T-helper 1 cell treated with Interleukin-12 subunit alpha and Interleukin-12 subunit beta and Interleukin-4 antibody, amounts not matched to agents 30 μg/mL and 1 μg/mL, for 36 hours (primary cell): ENCODE measurements around the gene TMEM38A.
"Not testable (repeated sequence)": the region's sequence is repeated elsewhere in the genome, so short reads cannot be mapped to it uniquely, and the experiment has no call there.

Experiments
- H3K27ac Mint-ChIP-seq: one replicate; pipeline ENCODE4 v1.8.0; 2021; ENCODE audit warnings: mild to moderate bottlenecking, mixed read lengths
- H3K27me3 Mint-ChIP-seq: one replicate; pipeline ENCODE4 v1.8.0; 2021; ENCODE audit warnings: low read depth, mixed read lengths
- H3K36me3 Mint-ChIP-seq: one replicate; pipeline ENCODE4 v1.8.0; 2021; ENCODE audit warnings: low read depth, mixed read lengths
- H3K4me1 Mint-ChIP-seq: one replicate; pipeline ENCODE4 v1.8.0; 2021; ENCODE audit warnings: low read depth, mixed read lengths
- H3K4me3 Mint-ChIP-seq: one replicate; pipeline ENCODE4 v1.8.0; 2021; ENCODE audit warnings: mild to moderate bottlenecking, moderate library complexity, mixed read lengths
- H3K9me3 Mint-ChIP-seq: one replicate; pipeline ENCODE4 v1.8.0; 2021; ENCODE audit warnings: mixed read lengths

Gene TMEM38A

GRCh38 chr19:16627193-16627927 lies 33.6 kb upstream of the TMEM38A start:
- H3K27ac Mint-ChIP-seq: peak overlapping the region; percentile 90
- peak overlapping the region; percentile 91 for H3K4me3 Mint-ChIP-seq
- no peaks in the 10 kb centered on the region for H3K27me3 Mint-ChIP-seq
- H3K36me3 Mint-ChIP-seq: peaks cover 29% of the 10 kb centered on the region
- peaks cover 44% of the 10 kb centered on the region for H3K4me1 Mint-ChIP-seq
- no peaks in the 10 kb centered on the region for H3K9me3 Mint-ChIP-seq

- no peaks in the 10 kb centered on the region for H3K27me3 Mint-ChIP-seq
- H3K36me3 Mint-ChIP-seq: peaks cover 30% of the 10 kb centered on the region
- H3K4me3 Mint-ChIP-seq: peak overlapping the region; percentile 91
- no peak overlapping the region for H3K27ac Mint-ChIP-seq
- H3K9me3 Mint-ChIP-seq: no peaks in the 10 kb centered on the region
- H3K4me1 Mint-ChIP-seq: peaks cover 48% of the 10 kb centered on the region
These were observed 33.1 kb upstream of the TMEM38A start for GRCh38 chr19:16627928-16628182.

DNA sequence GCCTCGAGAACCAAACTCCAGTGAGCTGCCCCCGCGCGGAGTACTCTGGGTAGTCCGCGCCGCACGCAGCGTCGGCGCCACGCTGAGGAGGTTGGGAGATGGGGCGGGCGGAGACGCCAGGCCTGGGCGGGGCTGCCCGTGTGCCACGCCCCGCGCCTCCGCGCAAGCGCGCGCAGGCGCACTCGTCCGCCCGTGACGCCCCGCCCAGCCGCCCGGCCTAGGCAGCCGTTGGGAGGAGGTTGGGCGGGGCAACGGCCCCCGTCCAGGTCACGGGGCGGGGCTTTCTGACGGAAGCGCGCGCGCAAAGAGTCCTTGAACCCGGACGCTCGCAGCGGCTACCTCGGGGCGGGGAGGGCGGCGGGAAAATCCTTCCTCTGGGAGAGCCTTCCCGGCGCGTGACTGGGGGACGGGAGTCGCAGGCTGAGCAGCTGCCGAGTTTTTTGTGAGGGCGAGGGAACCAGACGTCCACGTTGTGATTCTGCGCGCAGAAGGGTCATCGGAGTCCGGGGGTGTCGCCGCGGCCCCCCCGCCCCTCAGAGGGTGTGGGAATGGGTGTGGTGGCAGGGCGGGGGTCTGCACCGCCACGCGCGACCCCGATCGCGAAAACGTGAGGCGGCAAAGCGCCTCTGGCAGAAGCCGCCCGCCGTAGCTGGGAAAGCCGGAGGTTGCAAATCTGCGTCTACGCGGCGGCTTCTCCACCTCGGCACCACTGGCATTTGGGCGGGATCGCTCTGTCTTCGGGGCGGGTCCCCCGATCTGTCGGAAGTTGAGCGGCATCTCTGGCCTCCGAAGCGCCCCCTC lies 32.6 kb upstream of the TMEM38A start, which contains the start of gene MED26:
Gene MED26, minus strand, starts transcription at position 22 of the 801 bp plus-strand sequence. CDS start 261 bp downstream, outside the sequence.
- Mint-ChIP-seq H3K4me3 (peak within 1 kb of the TSS; percentile 97), H3K36me3 (peaks cover 29% of the 10 kb centered on the region), H3K27me3 (no peaks in the 10 kb centered on the region), H3K27ac (peak within 1 kb of the TSS; percentile 99), H3K4me1 (peaks cover 46% of the 10 kb centered on the region), H3K9me3 (no peaks in the 10 kb centered on the region)

GRCh38 chr19:16628984-16629691 lies 31.8 kb upstream of the TMEM38A start:
- H3K36me3 Mint-ChIP-seq: peaks cover 26% of the 10 kb centered on the region
- H3K4me3 Mint-ChIP-seq: peak overlapping the region; percentile 97
- H3K4me1 Mint-ChIP-seq: peaks cover 42% of the 10 kb centered on the region
- no peaks in the 10 kb centered on the region for H3K9me3 Mint-ChIP-seq
- peak overlapping the region; percentile 99 for H3K27ac Mint-ChIP-seq
- no peaks in the 10 kb centered on the region for H3K27me3 Mint-ChIP-seq

DNA sequence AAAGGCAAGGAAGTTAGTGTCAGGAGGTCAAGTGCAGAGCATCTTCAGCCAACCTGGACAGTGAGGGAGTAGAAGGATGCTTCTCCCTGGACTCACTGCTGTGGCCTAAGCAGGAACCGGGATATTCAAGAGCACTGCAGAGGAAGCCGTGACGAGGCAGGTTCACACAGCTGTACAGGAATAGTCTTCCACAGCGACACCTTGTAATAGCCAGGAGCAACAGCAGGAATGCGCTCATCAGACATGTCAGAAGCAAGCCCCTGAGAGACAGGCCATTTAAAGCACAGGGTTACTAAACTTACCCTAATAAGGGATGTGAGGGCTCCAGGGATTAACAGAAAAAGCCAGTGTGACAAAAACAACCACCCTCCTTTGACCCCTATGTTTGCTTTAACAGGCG lies 29.5 kb upstream of the TMEM38A start:
- H3K27ac Mint-ChIP-seq: no peak overlapping the region
- H3K36me3 Mint-ChIP-seq: peaks cover 21% of the 10 kb centered on the region
- H3K4me1 Mint-ChIP-seq: peaks cover 25% of the 10 kb centered on the region

GRCh38 chr19:16637535-16637934 lies 23.4 kb upstream of the TMEM38A start:
- H3K27ac Mint-ChIP-seq: peak overlapping the region; percentile 36

More for the DNA sequence above, 29.5 kb upstream of the TMEM38A start:
- no peak overlapping the region for H3K4me3 Mint-ChIP-seq
- no peaks in the 10 kb centered on the region for H3K27me3 Mint-ChIP-seq
- H3K9me3 Mint-ChIP-seq: no peaks in the 10 kb centered on the region

GRCh38 chr19:16638666-16639065 lies 22.3 kb upstream of the TMEM38A start:
- no peaks in the 10 kb centered on the region for H3K9me3 Mint-ChIP-seq
- no peak overlapping the region for H3K27ac Mint-ChIP-seq
- no peaks in the 10 kb centered on the region for H3K27me3 Mint-ChIP-seq
- H3K4me3 Mint-ChIP-seq: no peak overlapping the region
- H3K36me3 Mint-ChIP-seq: peaks cover 20% of the 10 kb centered on the region
- H3K4me1 Mint-ChIP-seq: peaks cover 14% of the 10 kb centered on the region

More at GRCh38 chr19:16637535-16637934, 23.4 kb upstream of the TMEM38A start:
- no peak overlapping the region for H3K4me3 Mint-ChIP-seq
- H3K36me3 Mint-ChIP-seq: peaks cover 15% of the 10 kb centered on the region
- no peaks in the 10 kb centered on the region for H3K9me3 Mint-ChIP-seq
- peaks cover 14% of the 10 kb centered on the region for H3K4me1 Mint-ChIP-seq
- no peaks in the 10 kb centered on the region for H3K27me3 Mint-ChIP-seq

DNA sequence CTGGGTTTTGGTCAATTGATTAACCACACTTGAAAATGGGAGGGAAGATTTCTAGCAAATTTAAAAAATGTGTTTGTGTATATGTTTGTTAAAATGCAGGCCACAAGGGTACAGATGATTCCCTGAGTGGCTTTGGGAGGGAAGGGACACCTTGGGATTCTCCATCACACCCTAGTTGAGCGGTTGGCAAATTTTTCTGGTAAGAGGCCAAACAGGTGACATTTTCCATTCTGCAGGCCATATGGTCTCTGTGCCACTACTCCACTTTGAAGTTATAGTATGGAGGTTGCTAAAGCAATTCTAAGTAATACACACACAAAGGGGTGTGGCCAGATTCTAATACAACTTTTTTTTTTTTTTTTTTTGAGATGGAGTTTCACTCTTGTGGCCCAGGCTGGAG lies 20.0 kb upstream of the TMEM38A start:
- peaks cover 13% of the 10 kb centered on the region for H3K4me1 Mint-ChIP-seq
- no peak overlapping the region for H3K27ac Mint-ChIP-seq
- no peaks in the 10 kb centered on the region for H3K9me3 Mint-ChIP-seq
- H3K36me3 Mint-ChIP-seq: peaks cover 21% of the 10 kb centered on the region
- no peaks in the 10 kb centered on the region for H3K27me3 Mint-ChIP-seq
- no peak overlapping the region for H3K4me3 Mint-ChIP-seq

DNA sequence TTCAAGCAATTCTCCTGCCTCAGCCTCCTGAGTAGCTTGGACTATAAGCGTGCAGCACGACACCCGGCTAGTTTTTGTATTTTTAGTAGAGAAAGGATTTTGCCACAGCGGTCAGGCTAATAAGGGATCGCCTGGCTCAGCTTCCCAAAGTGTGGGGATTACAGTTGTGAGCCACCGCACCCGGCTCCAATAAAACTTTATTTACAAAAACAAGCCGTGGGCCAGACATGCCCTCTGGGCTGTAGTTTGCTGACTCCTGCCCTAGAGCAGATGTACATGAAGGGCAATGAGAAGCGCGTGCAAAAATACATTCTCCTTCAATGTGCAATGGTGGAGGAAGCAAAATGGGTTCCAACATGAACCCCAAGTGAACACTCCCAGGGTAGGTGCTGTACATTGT lies 19.2 kb upstream of the TMEM38A start:
- H3K4me1 Mint-ChIP-seq: peaks cover 12% of the 10 kb centered on the region

DNA sequence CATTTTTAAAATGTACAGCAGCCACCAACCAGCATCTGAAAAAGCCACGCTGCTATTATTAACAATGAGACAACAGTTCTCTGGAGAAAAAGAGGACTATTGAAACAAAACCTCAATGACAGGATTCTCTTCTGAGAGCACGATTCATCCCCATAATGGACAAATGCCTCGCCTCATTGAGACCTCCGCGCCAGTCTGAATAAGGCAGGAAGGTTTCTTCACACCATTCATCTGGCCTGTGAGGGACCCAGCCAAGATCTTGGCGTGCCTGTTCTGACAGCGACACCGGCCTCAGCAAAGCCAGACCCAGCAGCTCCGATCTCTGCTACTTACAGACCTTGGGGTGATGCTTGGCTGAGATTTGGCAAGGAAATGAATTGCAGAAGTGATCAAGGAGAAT lies 15.8 kb upstream of the TMEM38A start:
- no peaks in the 10 kb centered on the region for H3K9me3 Mint-ChIP-seq
- H3K27ac Mint-ChIP-seq: no peak overlapping the region
- H3K4me3 Mint-ChIP-seq: no peak overlapping the region
- peaks cover 32% of the 10 kb centered on the region for H3K36me3 Mint-ChIP-seq
- no peaks in the 10 kb centered on the region for H3K27me3 Mint-ChIP-seq
- H3K4me1 Mint-ChIP-seq: peaks cover 7% of the 10 kb centered on the region

More for the DNA sequence above, 19.2 kb upstream of the TMEM38A start:
- Mint-ChIP-seq H3K27ac (no peak overlapping the region), H3K27me3 (no peaks in the 10 kb centered on the region), H3K36me3 (peaks cover 21% of the 10 kb centered on the region), H3K4me3 (no peak overlapping the region), H3K9me3 (no peaks in the 10 kb centered on the region)

DNA sequence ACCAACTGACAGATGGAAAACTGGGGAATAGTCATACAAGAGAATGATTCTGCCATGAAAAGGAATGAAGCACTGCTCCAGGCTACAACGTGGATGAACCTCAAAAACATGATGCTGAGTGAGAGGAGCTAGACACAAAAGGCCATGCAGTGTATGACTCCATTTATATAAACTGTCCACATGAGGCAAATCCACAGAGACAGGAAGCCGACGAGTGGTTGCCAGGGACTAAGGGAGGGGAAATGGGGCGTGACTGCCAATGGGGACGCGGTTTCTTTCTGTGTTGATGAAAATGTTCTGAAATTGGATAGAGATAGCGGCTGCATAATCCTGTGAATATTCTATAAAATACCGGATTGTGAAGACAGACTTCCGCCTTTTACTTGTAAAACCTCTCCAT lies 11.2 kb upstream of the TMEM38A start:
- peaks cover 50% of the 10 kb centered on the region for H3K36me3 Mint-ChIP-seq
- H3K27me3 Mint-ChIP-seq: no peaks in the 10 kb centered on the region
- H3K4me3 Mint-ChIP-seq: no peak overlapping the region
- H3K9me3 Mint-ChIP-seq: no peaks in the 10 kb centered on the region
- H3K4me1 Mint-ChIP-seq: peaks cover 11% of the 10 kb centered on the region
- H3K27ac Mint-ChIP-seq: no peak overlapping the region

- Mint-ChIP-seq H3K4me3 (no peak overlapping the region), H3K27me3 (no peaks in the 10 kb centered on the region), H3K36me3 (peaks cover 47% of the 10 kb centered on the region), H3K9me3 (no peaks in the 10 kb centered on the region), H3K4me1 (peaks cover 11% of the 10 kb centered on the region), H3K27ac (no peak overlapping the region)
These were observed 10.1 kb upstream of the TMEM38A start for GRCh38 chr19:16650821-16651220.

DNA sequence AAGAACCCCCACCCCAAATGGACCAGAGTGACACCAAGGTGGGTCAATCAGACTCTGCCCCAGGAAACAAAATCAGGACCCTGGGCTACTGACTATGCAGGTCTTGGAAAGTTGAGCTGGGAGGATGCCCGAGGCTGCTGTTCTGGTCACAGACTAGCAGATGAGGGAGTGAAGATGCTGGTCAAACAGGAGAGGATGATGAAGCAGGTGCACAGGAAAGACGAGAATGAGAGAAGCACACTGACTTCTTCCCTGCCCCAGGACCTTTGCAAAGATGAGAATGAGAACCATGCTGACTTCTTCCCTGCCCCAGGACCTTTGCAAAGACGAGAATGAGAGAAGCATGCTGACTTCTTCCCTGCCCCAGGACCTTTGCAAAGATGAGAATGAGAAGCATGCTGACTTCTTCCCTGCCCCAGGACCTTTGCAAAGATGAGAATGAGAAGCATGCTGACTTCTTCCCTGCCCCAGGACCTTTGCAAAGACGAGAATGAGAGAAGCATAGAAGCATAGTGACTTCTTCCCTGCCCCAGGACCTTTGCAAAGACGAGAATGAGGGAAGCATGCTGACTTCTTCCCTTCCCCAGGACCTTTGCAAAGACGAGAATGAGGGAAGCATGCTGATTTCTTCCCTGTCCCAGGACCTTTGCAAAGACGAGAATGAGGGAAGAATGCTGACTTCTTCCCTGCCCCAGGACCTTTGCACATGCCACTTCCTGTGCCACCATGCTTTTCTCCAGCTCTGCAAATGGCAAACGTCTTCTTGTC lies 9.3 kb upstream of the TMEM38A start:
- H3K27ac Mint-ChIP-seq, H3K9me3 Mint-ChIP-seq, H3K4me3 Mint-ChIP-seq, H3K27me3 Mint-ChIP-seq: not testable (repeated sequence)
- H3K4me1 Mint-ChIP-seq: peaks cover 11% of the 10 kb centered on the region
- H3K36me3 Mint-ChIP-seq: peaks cover 47% of the 10 kb centered on the region

GRCh38 chr19:16652854-16653253 lies 8.1 kb upstream of the TMEM38A start:
- no peaks in the 10 kb centered on the region for H3K27me3 Mint-ChIP-seq
- H3K4me1 Mint-ChIP-seq: peaks cover 17% of the 10 kb centered on the region
- peaks cover 46% of the 10 kb centered on the region for H3K36me3 Mint-ChIP-seq
- H3K27ac Mint-ChIP-seq: no peak overlapping the region
- no peaks in the 10 kb centered on the region for H3K9me3 Mint-ChIP-seq
- H3K4me3 Mint-ChIP-seq: no peak overlapping the region
